Testis (tissue), 3 donors: Measurements from ENCODE around the gene FOXN4. TPM values are rescaled to one million over a fixed set of nuclear protein-coding genes. Genes with fewer than 3 reads are reported as not detected.

ENCODE experiments used
- DNase-seq: peaks from one replicate; pipeline ENCODE4 v3.0.0-alpha.2; 2019
- H3K27ac ChIP-seq, 2 donors: fragments of 200-600 bp; sonication (generic); one replicate each; pipeline ENCODE4 v1.5.1; 2019
- H3K27me3 ChIP-seq: fragments of 200-600 bp; sonication (generic); one replicate; pipeline ENCODE4 v1.5.1; 2019
- H3K36me3 ChIP-seq: fragments of 200-600 bp; sonication (generic); one replicate; pipeline ENCODE4 v1.5.1; 2017; ENCODE audit warnings: low read depth; ENCODE audit errors: missing control alignments
- H3K4me1 ChIP-seq: fragments of 200-600 bp; sonication (generic); one replicate; pipeline ENCODE4 v1.5.1; 2019
- H3K4me3 ChIP-seq, 2 donors: fragments of 200-600 bp; sonication (generic); one replicate each; pipeline ENCODE4 v1.5.1; 2017 to 2019
- H3K9me3 ChIP-seq: fragments of 200-600 bp; sonication (generic); one replicate; pipeline ENCODE4 v1.5.1; 2017
- CTCF ChIP-seq, 3 experiments: fragments of 450-650 bp in 2 of 3; fragments of 200-600 bp in 1 of 3; sonication (generic) in 1 of 3; IDR thresholded peaks; one replicate each; pipeline ENCODE4 v1.5.1; 2016 to 2019; ENCODE audit warnings: antibody characterized with exemption in 3 of 3, mild to moderate bottlenecking in 2 of 3, moderate library complexity in 1 of 3
- POLR2A ChIP-seq: fragments of 450-650 bp; IDR thresholded peaks from one replicate; pipeline ENCODE4 v1.6.1; 2017; ENCODE audit warnings: antibody characterized with exemption, mild to moderate bottlenecking, moderate library complexity
- WGBS, 2 donors: methylation state at CpG; one replicate each; pipeline ENCODE4 v1.1.5; 2018; 5-methylcytosine and 5-hydroxymethylcytosine counted together
- intact Hi-C: fragments of 100-400 bp; cut with DNase I; formaldehyde crosslinking; loops from one replicate; pipeline ENCODE4 v1.15.1; 2023; ENCODE audit warnings: low total_unique reads
- polyA plus RNA-seq: library from polyadenylated mRNA; stranded (reverse); fragments of 350-450 nt; fragmentation: Illumina TruSeq; extraction: RNeasy Lipid Tissue Mini Kit (QIAGEN cat#74804); gene quantifications from one replicate; pipeline ENCODE4 v1.2.3, GENCODE V29; 2014; ENCODE audit warnings: low read depth, low replicate concordance; ENCODE audit not compliant: insufficient read depth
- total RNA-seq, 2 donors: library from RNA; depleted of rRNA; stranded (reverse); fragments of >200 nt; gene quantifications; one replicate each; pipeline ENCODE4 v1.2.3, GENCODE V29; 2016

FOXN4 gene
- total and polyA plus RNA-seq, 3 donors from 2014 or later = 7.8 to 17.1 (median 9.0) TPM

- Histone ChIP-seq H3K9me3 (no peaks in the 10 kb centered on the region), H3K4me3 (no peak overlapping the region), H3K4me1 (no peaks in the 10 kb centered on the region), H3K27ac (no peak overlapping the region), H3K27me3 (no peaks in the 10 kb centered on the region), H3K36me3 (no peaks in the 10 kb centered on the region)
- DNase-seq = no peak
- TF ChIP-seq POLR2A (no peak), CTCF (IDR thresholded peaks at IDR 0.05) (no peak)
- intact Hi-C loops = no loop called here
- 93 to 100% methylated on average over 4 to 5 of the region's 5 CpGs for WGBS, 2 donors
Observed at GRCh38 chr12:109294286-109294796, 14.7 kb downstream of the FOXN4 start.

- Histone ChIP-seq H3K27ac (no peak overlapping the region), H3K4me3 (no peak overlapping the region), H3K36me3 (no peaks in the 10 kb centered on the region), H3K9me3 (no peaks in the 10 kb centered on the region), H3K4me1 (no peaks in the 10 kb centered on the region), H3K27me3 (no peaks in the 10 kb centered on the region)
- TF ChIP-seq POLR2A (no peak), CTCF (IDR thresholded peaks at IDR 0.05) (no peak)
- intact Hi-C loops = no loop called here
- 91 to 96% methylated on average over 3 of the region's 3 CpGs for WGBS, 2 donors
- no peak for DNase-seq
Observed at GRCh38 chr12:109293106-109293505, 16.0 kb downstream of the FOXN4 start.

GRCh38 chr12:109292342-109292711, 16.8 kb downstream of the FOXN4 start:
- no peaks in the 10 kb centered on the region for H3K36me3 ChIP-seq
- no peak overlapping the region for H3K27ac ChIP-seq
- no peak for DNase-seq
- no peaks in the 10 kb centered on the region for H3K4me1 ChIP-seq
- no peak overlapping the region for H3K4me3 ChIP-seq
- TF ChIP-seq CTCF (IDR thresholded peaks at IDR 0.05) = no peak
- TF ChIP-seq POLR2A = no peak
- intact Hi-C loops = no loop called here
- no peaks in the 10 kb centered on the region for H3K9me3 ChIP-seq
- H3K27me3 ChIP-seq = no peaks in the 10 kb centered on the region
- 91 to 96% methylated on average over 5 of the region's 5 CpGs for WGBS, 2 donors

GRCh38 chr12:109291521-109292341, 17.4 kb downstream of the FOXN4 start:
- no peak for DNase-seq
- Histone ChIP-seq H3K4me1 (no peaks in the 10 kb centered on the region), H3K4me3 (no peak overlapping the region), H3K36me3 (no peaks in the 10 kb centered on the region), H3K27ac (no peak overlapping the region), H3K9me3 (no peaks in the 10 kb centered on the region), H3K27me3 (no peaks in the 10 kb centered on the region)
- no peak for TF ChIP-seq POLR2A
- TF ChIP-seq CTCF (IDR thresholded peaks at IDR 0.05) = no peak
- 39 to 50% methylated on average over 16 to 31 of the region's 31 CpGs for WGBS, 2 donors
- intact Hi-C loops = no loop called here

- Histone ChIP-seq H3K36me3 (no peaks in the 10 kb centered on the region), H3K27me3 (no peaks in the 10 kb centered on the region), H3K9me3 (no peaks in the 10 kb centered on the region), H3K4me1 (no peaks in the 10 kb centered on the region), H3K27ac (no peak overlapping the region), H3K4me3 (no peak overlapping the region)
- 56 to 60% methylated on average over 10 to 15 of the region's 15 CpGs for WGBS, 2 donors
- TF ChIP-seq CTCF (IDR thresholded peaks at IDR 0.05) (no peak), POLR2A (no peak)
- intact Hi-C loops = no loop called here
- DNase-seq = no peak
Observed at GRCh38 chr12:109291117-109291516, 18.0 kb downstream of the FOXN4 start.
